Activated CD8-positive, alpha-beta memory T cell treated with anti-CD3 and anti-CD28 coated beads for 1 hour (primary cell): ENCODE results near the gene PCDHGA3.
"Not testable (repeated sequence)": the region's sequence is repeated elsewhere in the genome, so short reads cannot be mapped to it uniquely, and the experiment has no call there.

Experiments used
- DNase-seq, 2 donors: peaks; one replicate each; pipeline ENCODE4 v3.0.0-alpha.2; 2020; ENCODE audit warnings: low read depth in 1 of 2; ENCODE audit errors: extremely low read depth in 1 of 2

The PCDHGA3 gene

GRCh38 chr5:141382469-141383294 lies 39.1 kb downstream of the PCDHGA3 start, which contains the start of gene PCDHGA7:
PCDHGA7 (plus strand) TSS chr5:141382742; CDS start chr5:141382900, 158 bp downstream.
- DNase-seq, result no peak

GRCh38 chr5:141383345-141383744 lies 39.7 kb downstream of the PCDHGA3 start:
- no peak for DNase-seq

GRCh38 chr5:141384471-141385267 lies 41.0 kb downstream of the PCDHGA3 start:
- no peak for DNase-seq

GRCh38 chr5:141387557-141388311 lies 44.1 kb downstream of the PCDHGA3 start, which contains the start of gene PCDHGB4:
PCDHGB4 (plus strand) TSS chr5:141387698; CDS start chr5:141387885, 187 bp downstream.
- not testable (repeated sequence) for DNase-seq

- no peak for DNase-seq
Observed at GRCh38 chr5:141388661-141389060, 45.0 kb downstream of the PCDHGA3 start.

- no peak for DNase-seq
Observed at GRCh38 chr5:141389153-141390042, 45.8 kb downstream of the PCDHGA3 start.

GRCh38 chr5:141392429-141393198 lies 49.0 kb downstream of the PCDHGA3 start, which contains the start of gene PCDHGA8:
PCDHGA8 (plus strand) TSS chr5:141392633; CDS start chr5:141392814, 181 bp downstream.
- no peak for DNase-seq

- no peak for DNase-seq
Observed at GRCh38 chr5:141393267-141393666, 49.6 kb downstream of the PCDHGA3 start.

GRCh38 chr5:141394401-141395187 lies 51.0 kb downstream of the PCDHGA3 start:
- DNase-seq, result not testable (repeated sequence)
